ENCODE data around the gene PLEKHO2. TPM values are rescaled to one million over a fixed set of nuclear protein-coding genes. Genes with fewer than 3 reads are reported as not detected.

PLEKHO2 gene
- total and polyA plus RNA-seq, 10 of the 15 experiments (the other 5 are each of a cell fraction or from before 2014, with no cell fraction given), result 1.4 to 25.6 (median 20.5) TPM

DNA sequence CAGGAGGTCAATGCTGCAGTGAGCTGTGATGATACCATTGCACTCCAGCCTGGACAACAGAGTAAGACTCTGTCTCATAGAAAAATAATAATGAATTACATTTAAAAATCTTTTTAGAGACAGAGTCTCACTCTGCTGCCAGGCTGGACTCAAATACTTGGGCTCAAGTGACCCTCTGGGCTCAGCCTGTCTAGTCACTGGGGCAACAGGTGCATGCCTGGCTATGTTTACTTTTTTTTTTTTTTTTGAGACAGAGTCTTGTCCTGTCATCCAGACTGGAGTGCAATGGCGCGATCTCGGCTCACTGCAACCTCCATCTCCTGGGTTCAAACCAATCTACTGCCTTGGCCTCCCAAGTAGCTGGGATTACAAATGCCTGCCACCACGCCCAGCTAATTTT lies 8.0 kb upstream of the PLEKHO2 start:
- Histone ChIP-seq H2AFZ (ENCODE audit: control insufficient read depth, low read depth, low read length) (no peak overlapping the region), H3K36me3 (ENCODE audit: control insufficient read depth in 2 of 2, insufficient read depth in 2 of 2, low read length in 1 of 2) (no peaks in the 10 kb centered on the region), H3K9me3 (replicated peaks; ENCODE audit: control insufficient read depth, insufficient read depth, low read length) (no peaks in the 10 kb centered on the region), H3K27ac (ENCODE audit: control insufficient read depth, insufficient read depth) (no peak overlapping the region), H3K79me2 (ENCODE audit: control insufficient read depth, insufficient read depth, low read length) (no peaks in the 10 kb centered on the region), H3K4me1 (ENCODE audit: control insufficient read depth, insufficient read depth, low read length) (0 out of 2 replicates have a peak, but pooled peaks cover 5% of the 10 kb centered on the region), H3K4me2 (ENCODE audit: control insufficient read depth, insufficient read depth) (no peak overlapping the region), H3K4me3 (no peak overlapping the region), H4K20me1 (ENCODE audit: control insufficient read depth, insufficient read depth) (no peaks in the 10 kb centered on the region), H3K27me3 (replicated peaks in 1 of 2; ENCODE audit: control insufficient read depth in 2 of 2, insufficient read depth in 2 of 2, low read length in 1 of 2) (no peaks in the 10 kb centered on the region), H3K9ac (ENCODE audit: control insufficient read depth, insufficient read depth, low read length) (no peak overlapping the region)
- TF ChIP-seq YBX1 (IDR thresholded peaks at IDR 0.05), result no peak
- no peak for TF ChIP-seq SREBF1 (IDR thresholded peaks at IDR 0.05; ENCODE audit: low read length)
- no peak for TF ChIP-seq PAX8 (IDR thresholded peaks at IDR 0.05)
- TF ChIP-seq PAX5 (IDR thresholded peaks at IDR 0.05; ENCODE audit: borderline replicate concordance, low read depth, low read length), result no peak
- TF ChIP-seq RUNX3 (IDR thresholded peaks at IDR 0.05; ENCODE audit: low read length), result no peak
- no peak for TF ChIP-seq CHD4 (IDR thresholded peaks at IDR 0.05)
- no peak for TF ChIP-seq JUNB (IDR thresholded peaks at IDR 0.05)
- TF ChIP-seq, protein P1, sequence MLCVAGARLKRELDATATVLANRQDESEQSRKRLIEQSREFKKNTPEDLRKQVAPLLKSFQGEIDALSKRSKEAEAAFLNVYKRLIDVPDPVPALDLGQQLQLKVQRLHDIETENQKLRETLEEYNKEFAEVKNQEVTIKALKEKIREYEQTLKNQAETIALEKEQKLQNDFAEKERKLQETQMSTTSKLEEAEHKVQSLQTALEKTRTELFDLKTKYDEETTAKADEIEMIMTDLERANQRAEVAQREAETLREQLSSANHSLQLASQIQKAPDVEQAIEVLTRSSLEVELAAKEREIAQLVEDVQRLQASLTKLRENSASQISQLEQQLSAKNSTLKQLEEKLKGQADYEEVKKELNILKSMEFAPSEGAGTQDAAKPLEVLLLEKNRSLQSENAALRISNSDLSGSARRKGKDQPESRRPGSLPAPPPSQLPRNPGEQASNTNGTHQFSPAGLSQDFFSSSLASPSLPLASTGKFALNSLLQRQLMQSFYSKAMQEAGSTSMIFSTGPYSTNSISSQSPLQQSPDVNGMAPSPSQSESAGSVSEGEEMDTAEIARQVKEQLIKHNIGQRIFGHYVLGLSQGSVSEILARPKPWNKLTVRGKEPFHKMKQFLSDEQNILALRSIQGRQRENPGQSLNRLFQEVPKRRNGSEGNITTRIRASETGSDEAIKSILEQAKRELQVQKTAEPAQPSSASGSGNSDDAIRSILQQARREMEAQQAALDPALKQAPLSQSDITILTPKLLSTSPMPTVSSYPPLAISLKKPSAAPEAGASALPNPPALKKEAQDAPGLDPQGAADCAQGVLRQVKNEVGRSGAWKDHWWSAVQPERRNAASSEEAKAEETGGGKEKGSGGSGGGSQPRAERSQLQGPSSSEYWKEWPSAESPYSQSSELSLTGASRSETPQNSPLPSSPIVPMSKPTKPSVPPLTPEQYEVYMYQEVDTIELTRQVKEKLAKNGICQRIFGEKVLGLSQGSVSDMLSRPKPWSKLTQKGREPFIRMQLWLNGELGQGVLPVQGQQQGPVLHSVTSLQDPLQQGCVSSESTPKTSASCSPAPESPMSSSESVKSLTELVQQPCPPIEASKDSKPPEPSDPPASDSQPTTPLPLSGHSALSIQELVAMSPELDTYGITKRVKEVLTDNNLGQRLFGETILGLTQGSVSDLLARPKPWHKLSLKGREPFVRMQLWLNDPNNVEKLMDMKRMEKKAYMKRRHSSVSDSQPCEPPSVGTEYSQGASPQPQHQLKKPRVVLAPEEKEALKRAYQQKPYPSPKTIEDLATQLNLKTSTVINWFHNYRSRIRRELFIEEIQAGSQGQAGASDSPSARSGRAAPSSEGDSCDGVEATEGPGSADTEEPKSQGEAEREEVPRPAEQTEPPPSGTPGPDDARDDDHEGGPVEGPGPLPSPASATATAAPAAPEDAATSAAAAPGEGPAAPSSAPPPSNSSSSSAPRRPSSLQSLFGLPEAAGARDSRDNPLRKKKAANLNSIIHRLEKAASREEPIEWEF (IDR thresholded peaks at IDR 0.05; ENCODE audit: insufficient replicate concordance, low read depth, low read length), result no peak
- TF ChIP-seq, protein P2, sequence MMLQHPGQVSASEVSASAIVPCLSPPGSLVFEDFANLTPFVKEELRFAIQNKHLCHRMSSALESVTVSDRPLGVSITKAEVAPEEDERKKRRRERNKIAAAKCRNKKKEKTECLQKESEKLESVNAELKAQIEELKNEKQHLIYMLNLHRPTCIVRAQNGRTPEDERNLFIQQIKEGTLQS (IDR thresholded peaks at IDR 0.05; ENCODE audit: borderline replicate concordance, extremely low read depth, low read depth, low read length), result no peak
- TF ChIP-seq RBBP5 (conservative IDR thresholded peaks at IDR 0.05), result no peak
- TF ChIP-seq NFIC (IDR thresholded peaks at IDR 0.05; ENCODE audit: low read depth, low read length), result no peak
- TF ChIP-seq FOXM1 (IDR thresholded peaks at IDR 0.05; ENCODE audit: low read depth, low read length), result no peak
- no peak for TF ChIP-seq PML (IDR thresholded peaks at IDR 0.05; ENCODE audit: low read length)
- TF ChIP-seq CREM (IDR thresholded peaks at IDR 0.05; ENCODE audit: low read depth), result no peak
- no peak for TF ChIP-seq BMI1 (IDR thresholded peaks at IDR 0.05; ENCODE audit: borderline replicate concordance)
- no peak for TF ChIP-seq HDGF (IDR thresholded peaks at IDR 0.05)
- no peak for TF ChIP-seq IRF4 (IDR thresholded peaks at IDR 0.05; ENCODE audit: low read depth, low read length)
- no peak for FAIRE-seq
- SMC1A ChIA-PET (ENCODE audit: uncharacterized antibody, unreplicated experiment), result interaction anchor here (0.6 kb wide), 1 partner anchor 19 kb away, joined by 3 read pairs; no protein-coding TSS in a partner anchor
- no TSS peak for BruUV-seq (replicated peaks)
- no peak for DNase-seq (ENCODE audit: low read depth, low spot score)
- no peak for ATAC-seq
- RAD21 ChIA-PET (ENCODE audit: unreplicated experiment), result interaction anchor here (0.5 to 2.9 kb wide), 4 partner anchors 7 to 99 kb away, joined by 3 to 17 read pairs (median 9); partner anchors contain the start of gene PIF1
- intact Hi-C loops (cut with micrococcal nuclease; ENCODE audit: unreplicated experiment) (no loop called here), in situ Hi-C loops (cut with MboI) (no loop called here)
- POLR2A ChIA-PET, result interaction anchor here (0.7 to 0.9 kb wide), 4 partner anchors 11 to 572 kb away, joined by 4 to 6 read pairs (median 4); no protein-coding TSS in a partner anchor
- CTCF ChIA-PET, result interaction anchor here (0.6 to 10.2 kb wide), 4 partner anchors 12 to 454 kb away, joined by 3 to 115 read pairs (median 18); no protein-coding TSS in a partner anchor
- 96% methylated on average over 4 of the region's 4 CpGs for WGBS (ENCODE audit: insufficient coverage, insufficient replicate concordance, low lambda C conversion rate, missing lambda C conversion rate)
